NCI-H1092 treated with DMSO at 0.1 percent for 48 hours (cell line): ENCODE measurements around the gene FTO.

Source experiments
- DNase-seq: peaks from one replicate; lab custom pipeline; 2025; lab: John Stamatoyannopoulos, UW

Gene FTO

GRCh38 chr16:53711390-53711789 lies 7.4 kb downstream of the FTO start:
- DNase-seq, result no peak

- no peak for DNase-seq
Observed at GRCh38 chr16:53712065-53712464, 8.1 kb downstream of the FTO start.

GRCh38 chr16:53713403-53714204 lies 9.6 kb downstream of the FTO start:
- peak; percentile 93 for DNase-seq

- DNase-seq, result peak; percentile 96
Observed at GRCh38 chr16:53714205-53715022, 10.5 kb downstream of the FTO start.

- DNase-seq, result no peak
Observed at GRCh38 chr16:53715023-53715384, 11.0 kb downstream of the FTO start.

GRCh38 chr16:53717577-53717976 lies 13.6 kb downstream of the FTO start:
- DNase-seq, result no peak

- no peak for DNase-seq
Observed at GRCh38 chr16:53721017-53721416, 17.1 kb downstream of the FTO start.

GRCh38 chr16:53726625-53727024 lies 22.7 kb downstream of the FTO start:
- peak; percentile 22 for DNase-seq

- DNase-seq, result no peak
Observed at GRCh38 chr16:53730693-53731092, 26.7 kb downstream of the FTO start.

GRCh38 chr16:53732296-53732929 lies 28.5 kb downstream of the FTO start:
- no peak for DNase-seq

GRCh38 chr16:53734908-53735307 lies 31.0 kb downstream of the FTO start:
- DNase-seq, result no peak

GRCh38 chr16:53736297-53736696 lies 32.3 kb downstream of the FTO start:
- DNase-seq, result no peak

- DNase-seq, result no peak
Observed at GRCh38 chr16:53737552-53737951, 33.6 kb downstream of the FTO start.

GRCh38 chr16:53740476-53740875 lies 36.5 kb downstream of the FTO start:
- no peak for DNase-seq

GRCh38 chr16:53740933-53741531 lies 37.1 kb downstream of the FTO start:
- DNase-seq, result no peak

- no peak for DNase-seq
Observed at GRCh38 chr16:53741546-53741945, 37.6 kb downstream of the FTO start.

GRCh38 chr16:53743149-53743566 lies 39.2 kb downstream of the FTO start:
- DNase-seq, result no peak

- peak; percentile 16 for DNase-seq
Observed at GRCh38 chr16:53744449-53744848, 40.5 kb downstream of the FTO start.

GRCh38 chr16:53745086-53745485 lies 41.1 kb downstream of the FTO start:
- DNase-seq, result no peak

- DNase-seq, result no peak
Observed at GRCh38 chr16:53745753-53746266, 41.9 kb downstream of the FTO start.

GRCh38 chr16:53752560-53752959 lies 48.6 kb downstream of the FTO start:
- no peak for DNase-seq

GRCh38 chr16:53753431-53753830 lies 49.5 kb downstream of the FTO start:
- peak; percentile 49 for DNase-seq
